Left ventricle myocardium inferior (tissue), 1 donor: ENCODE data around the gene GSK3A. TPM values are rescaled to one million over a fixed set of nuclear protein-coding genes. Genes with fewer than 3 reads are reported as not detected.
A peak's percentile ranks its signal among the peaks of the same experiment; 100 is the strongest.

Experiments
- DNase-seq: peaks from one replicate; pipeline ENCODE4 v3.0.0-alpha.2; 2020
- H3K27ac ChIP-seq: fragments of 200-600 bp; replicated peaks from 2 replicates; pipeline ENCODE4 v1.8.0; 2021
- H3K27me3 ChIP-seq: fragments of 200-600 bp; 2 replicates; pipeline ENCODE4 v1.8.0; 2021; ENCODE audit warnings: low read depth
- H3K36me3 ChIP-seq: fragments of 200-600 bp; 2 replicates; pipeline ENCODE4 v1.8.0; 2021
- H3K4me1 ChIP-seq: fragments of 200-600 bp; 2 replicates; pipeline ENCODE4 v1.8.0; 2021
- H3K4me3 ChIP-seq: fragments of 200-600 bp; 2 replicates; pipeline ENCODE4 v1.8.0; 2021; ENCODE audit warnings: mild to moderate bottlenecking, moderate library complexity
- H3K9me3 ChIP-seq: fragments of 200-600 bp; replicated peaks from 2 replicates; pipeline ENCODE4 v1.8.0; 2021
- CTCF ChIP-seq: fragments of 200-600 bp; IDR thresholded peaks from 2 replicates; pipeline ENCODE4 v1.8.0; 2021; ENCODE audit warnings: antibody characterized with exemption, mild to moderate bottlenecking, borderline replicate concordance
- intact Hi-C: fragments of 100-400 bp; cut with micrococcal nuclease; formaldehyde crosslinking; loops from one replicate; pipeline ENCODE4 v1.11.0; 2022
- total RNA-seq: library from RNA; stranded (reverse); fragmentation: NEBNext Ultra II Directional; extraction: Animal tissue kit (Norgen Biotek cat#: 25700); gene quantifications from one replicate; pipeline ENCODE4 v1.2.1, GENCODE V29; 2021
- donor health status: DM: no; HTN: yes; CAD: no; lungs with severe emphysema.

GSK3A gene
- total RNA-seq, 1 donor from 2014 or later: 37.6 TPM

- Histone ChIP-seq H3K4me1 (peaks cover 92% of the 10 kb centered on the region), H3K4me3 (peak overlapping the region; percentile 97), H3K9me3 (no peaks in the 10 kb centered on the region), H3K36me3 (peaks cover 20% of the 10 kb centered on the region), H3K27me3 (no peaks in the 10 kb centered on the region), H3K27ac (peak overlapping the region; percentile 99)
- no peak for TF ChIP-seq CTCF
- peak; percentile 46 for DNase-seq
- intact Hi-C loops: loop anchor here (5.0 kb wide), 1 partner anchor 35 kb away; no protein-coding TSS in a partner anchor
Measured at GRCh38 chr19:42252365-42253244, 10.2 kb upstream of the GSK3A start.

GRCh38 chr19:42251572-42252358 lies 9.4 kb upstream of the GSK3A start:
- TF ChIP-seq CTCF: no peak
- H3K9me3 ChIP-seq: no peaks in the 10 kb centered on the region
- H3K36me3 ChIP-seq: peaks cover 20% of the 10 kb centered on the region
- H3K4me3 ChIP-seq: peak overlapping the region; percentile 97
- H3K4me1 ChIP-seq: peaks cover 97% of the 10 kb centered on the region
- no peaks in the 10 kb centered on the region for H3K27me3 ChIP-seq
- H3K27ac ChIP-seq: peak overlapping the region; percentile 99
- intact Hi-C loops: loop anchor here (5.0 kb wide), 1 partner anchor 36 kb away; no protein-coding TSS in a partner anchor
- DNase-seq: no peak

- Histone ChIP-seq H3K27me3 (no peaks in the 10 kb centered on the region), H3K27ac (peak overlapping the region; percentile 99), H3K9me3 (no peaks in the 10 kb centered on the region), H3K4me3 (peak overlapping the region; percentile 97), H3K36me3 (peaks cover 20% of the 10 kb centered on the region), H3K4me1 (peaks cover 97% of the 10 kb centered on the region)
- intact Hi-C loops: loop anchor here (5.0 kb wide), 1 partner anchor 36 kb away; no protein-coding TSS in a partner anchor
- TF ChIP-seq CTCF: no peak
- DNase-seq: peak; percentile 46
Measured at GRCh38 chr19:42250666-42251531, 8.5 kb upstream of the GSK3A start.

- H3K36me3 ChIP-seq: peaks cover 20% of the 10 kb centered on the region
- no peaks in the 10 kb centered on the region for H3K27me3 ChIP-seq
- TF ChIP-seq CTCF: no peak
- H3K27ac ChIP-seq: peak overlapping the region; percentile 99
- peak overlapping the region; percentile 97 for H3K4me3 ChIP-seq
- no peak for DNase-seq
- intact Hi-C loops: loop anchor here (5.0 kb wide), 1 partner anchor 37 kb away; no protein-coding TSS in a partner anchor
- peaks cover 97% of the 10 kb centered on the region for H3K4me1 ChIP-seq
- no peaks in the 10 kb centered on the region for H3K9me3 ChIP-seq
Measured at GRCh38 chr19:42250183-42250665, 7.8 kb upstream of the GSK3A start.
